Aorta (tissue), 5 donors: ENCODE data around the gene FHIT. TPM values are rescaled to one million over a fixed set of nuclear protein-coding genes. Genes with fewer than 3 reads are reported as not detected.

Source experiments
- ATAC-seq: fragments of 200-7000 bp; cut with Tn5 transposase; one replicate; pipeline ENCODE4 v1.9.1; 2022; ENCODE audit warnings: moderate library complexity; ENCODE audit not compliant: low FRiP score
- DNase-seq, 2 donors: peaks; one replicate each; pipeline ENCODE4 v3.0.0-alpha.2; 2020
- H3K27ac ChIP-seq, 2 donors: one replicate each; pipeline ENCODE4 v1.5.1; 2013; ENCODE audit warnings: low read length in 2 of 2, mild to moderate bottlenecking in 2 of 2, moderate library complexity in 2 of 2, control low read depth in 1 of 2, inconsistent platforms in 1 of 2, low read depth in 1 of 2
- H3K27me3 ChIP-seq, 2 donors: one replicate each; pipeline ENCODE4 v1.6.1; 2013; ENCODE audit warnings: control low read depth in 1 of 2, low read length in 1 of 2, mild to moderate bottlenecking in 1 of 2, moderate library complexity in 1 of 2; ENCODE audit not compliant: insufficient read depth in 2 of 2, control insufficient read depth in 1 of 2
- H3K36me3 ChIP-seq, 2 donors: one replicate each; pipeline ENCODE4 v1.6.1; 2013; ENCODE audit warnings: control low read depth in 1 of 2, low read length in 1 of 2, mild to moderate bottlenecking in 1 of 2; ENCODE audit not compliant: insufficient read depth in 2 of 2, control insufficient read depth in 1 of 2
- H3K4me1 ChIP-seq, 2 donors: one replicate each; pipeline ENCODE4 v1.6.1; 2013; ENCODE audit warnings: low read length in 2 of 2, control low read depth in 1 of 2, mild to moderate bottlenecking in 1 of 2, moderate library complexity in 1 of 2; ENCODE audit not compliant: insufficient read depth in 2 of 2, control insufficient read depth in 1 of 2
- H3K4me3 ChIP-seq, 2 donors: one replicate each; pipeline ENCODE4 v1.5.1; 2013; ENCODE audit warnings: low read length in 2 of 2, control low read depth in 1 of 2, mild to moderate bottlenecking in 1 of 2
- H3K9me3 ChIP-seq: one replicate; pipeline ENCODE4 v1.6.1; 2013; ENCODE audit warnings: mild to moderate bottlenecking, low read length; ENCODE audit not compliant: control insufficient read depth
- WGBS, 2 donors: extraction: QIAGEN DNeasy Blood & Tissue Kit; methylation state at CpG; one replicate each; pipeline ENCODE4 v1.1.7; 2013; 5-methylcytosine and 5-hydroxymethylcytosine counted together
- intact Hi-C, 2 donors: fragments of 100-400 bp; cut with DNase I; formaldehyde crosslinking; loops; one replicate each; pipeline versions ENCODE4 v1.14.2 to v1.15.0; 2022
- polyA plus RNA-seq, 2 donors: library from polyadenylated mRNA; stranded (reverse); fragments of 200-250 nt; gene quantifications; one replicate each; pipeline ENCODE4 v1.2.3, GENCODE V29; 2013
- total RNA-seq, 2 donors: library from RNA; stranded (reverse); fragmentation: NEBNext Ultra II Directional; extraction: Animal tissue kit (Norgen Biotek cat#: 25700); gene quantifications; one replicate each; pipeline ENCODE4 v1.2.1, GENCODE V29; 2021
- donor health status: healthy with polysubstance abuse.
- donor health status: Bipolar disorder and iron deficiency.
- donor health status: DM: no; HTN: no; CAD: no.
- donor health status: DM: no; HTN: no; CAD: no.
- donor health status: DM: yes; HTN: yes; CAD: no.

The FHIT gene
- total and polyA plus RNA-seq, 4 donors, result 1.1 to 9.2 (median 3.0) TPM

- 61 to 63% methylated on average over 11 of the region's 11 CpGs for WGBS, 2 donors
- no peaks in the 10 kb centered on the region for H3K27me3 ChIP-seq
- H3K27ac ChIP-seq, result no peak overlapping the region
- no peaks in the 10 kb centered on the region for H3K9me3 ChIP-seq
- ATAC-seq, result no peak
- H3K4me3 ChIP-seq, result no peak overlapping the region
- H3K36me3 ChIP-seq, result no peaks in the 10 kb centered on the region
- H3K4me1 ChIP-seq, result no peaks in the 10 kb centered on the region
- intact Hi-C loops, result no loop called here
- no peak for DNase-seq
Observed at GRCh38 chr3:60160822-60161748, 1090.2 kb downstream of the FHIT start.

DNA sequence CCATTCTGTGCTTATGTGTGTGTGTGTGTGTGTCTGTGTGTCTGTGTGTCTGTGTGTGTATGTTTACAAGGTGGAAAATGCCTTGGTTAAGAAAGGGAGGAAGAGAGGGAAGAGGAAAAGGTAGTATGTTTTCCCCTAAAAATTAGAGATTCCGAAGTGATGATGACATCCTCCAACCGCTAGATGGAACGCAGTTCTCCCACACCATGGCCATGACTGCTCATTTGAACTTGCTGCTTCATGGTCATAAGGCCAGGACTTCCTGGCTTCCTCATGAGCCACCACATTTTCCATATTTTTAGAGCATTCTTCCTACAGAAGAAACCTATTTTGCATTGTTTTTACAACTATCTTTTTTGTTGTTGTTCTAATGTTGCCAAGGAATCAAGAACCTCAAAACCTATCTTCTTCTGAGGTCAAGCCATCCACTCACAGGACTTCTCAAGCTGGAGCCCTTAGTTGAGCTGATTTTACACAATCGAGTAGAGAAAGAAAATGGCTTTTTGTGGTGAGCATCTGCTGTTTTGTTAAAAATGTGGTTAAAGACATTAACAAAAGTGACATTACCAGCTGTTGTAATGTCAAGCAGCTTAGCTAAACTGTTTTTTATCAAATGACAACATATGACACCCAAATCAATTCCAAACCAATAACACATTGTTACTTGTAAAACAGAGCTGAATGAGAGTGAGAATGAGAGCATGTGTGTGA is 1091.0 kb downstream of the FHIT start:
- 93 to 95% methylated on average over 4 of the region's 4 CpGs for WGBS, 2 donors
- H3K4me1 ChIP-seq, result no peaks in the 10 kb centered on the region
- DNase-seq (no peak), ATAC-seq (no peak)
- no peaks in the 10 kb centered on the region for H3K9me3 ChIP-seq
- no peak overlapping the region for H3K4me3 ChIP-seq
- H3K27ac ChIP-seq, result no peak overlapping the region
- H3K36me3 ChIP-seq, result no peaks in the 10 kb centered on the region
- intact Hi-C loops, result no loop called here
- H3K27me3 ChIP-seq, result no peaks in the 10 kb centered on the region

DNA sequence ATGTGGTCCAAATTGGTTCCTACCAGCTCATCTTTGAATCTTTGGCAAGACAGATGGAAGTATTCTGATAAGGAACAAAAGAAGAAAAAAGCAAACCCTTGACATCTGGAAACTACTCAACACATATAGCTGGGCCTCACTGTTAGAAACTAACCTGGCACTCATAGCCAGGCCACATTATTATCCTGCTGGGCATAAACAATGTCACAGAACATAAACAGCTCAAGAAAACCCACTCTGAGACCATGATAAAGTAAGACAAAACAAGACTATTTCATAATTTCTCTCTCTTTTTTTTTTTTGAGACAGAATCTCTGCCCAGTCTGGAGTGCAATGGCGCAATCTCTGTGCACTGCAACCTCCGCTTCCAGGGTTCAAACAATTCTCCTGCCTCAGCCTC is 1093.2 kb downstream of the FHIT start:
- Histone ChIP-seq H3K36me3 (no peaks in the 10 kb centered on the region), H3K4me3 (no peak overlapping the region), H3K27ac (no peak overlapping the region), H3K4me1 (no peaks in the 10 kb centered on the region), H3K27me3 (no peaks in the 10 kb centered on the region), H3K9me3 (no peaks in the 10 kb centered on the region)
- DNase-seq (no peak), ATAC-seq (no peak)
- WGBS, 2 donors, result 96 to 100% methylated on average over 2 of the region's 2 CpGs
- intact Hi-C loops, result no loop called here

DNA sequence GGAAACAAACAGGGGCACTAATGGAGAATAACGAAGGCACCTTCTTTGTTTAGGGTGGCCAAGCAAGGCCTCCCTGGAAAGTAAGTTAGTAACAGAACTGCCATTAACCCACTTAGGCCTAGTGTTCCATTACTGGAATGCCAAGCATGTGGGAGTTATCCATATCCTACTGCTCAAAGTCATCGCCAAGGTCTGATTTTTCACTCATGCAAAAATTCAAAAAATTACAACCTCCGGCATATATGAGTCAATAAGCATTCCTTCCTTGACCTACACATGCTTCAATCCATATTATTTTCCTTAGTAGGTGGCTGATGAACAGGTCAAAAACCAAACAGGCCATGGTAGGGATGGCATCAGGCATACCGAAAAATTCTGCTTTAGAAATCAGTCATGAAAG is 1097.2 kb downstream of the FHIT start:
- Histone ChIP-seq H3K9me3 (no peaks in the 10 kb centered on the region), H3K27ac (no peak overlapping the region), H3K36me3 (no peaks in the 10 kb centered on the region), H3K4me1 (no peaks in the 10 kb centered on the region), H3K27me3 (no peaks in the 10 kb centered on the region), H3K4me3 (no peak overlapping the region)
- ATAC-seq (no peak), DNase-seq (no peak)
- WGBS, 2 donors, result 89 to 90% methylated on average over 4 of the region's 4 CpGs
- intact Hi-C loops, result no loop called here

DNA sequence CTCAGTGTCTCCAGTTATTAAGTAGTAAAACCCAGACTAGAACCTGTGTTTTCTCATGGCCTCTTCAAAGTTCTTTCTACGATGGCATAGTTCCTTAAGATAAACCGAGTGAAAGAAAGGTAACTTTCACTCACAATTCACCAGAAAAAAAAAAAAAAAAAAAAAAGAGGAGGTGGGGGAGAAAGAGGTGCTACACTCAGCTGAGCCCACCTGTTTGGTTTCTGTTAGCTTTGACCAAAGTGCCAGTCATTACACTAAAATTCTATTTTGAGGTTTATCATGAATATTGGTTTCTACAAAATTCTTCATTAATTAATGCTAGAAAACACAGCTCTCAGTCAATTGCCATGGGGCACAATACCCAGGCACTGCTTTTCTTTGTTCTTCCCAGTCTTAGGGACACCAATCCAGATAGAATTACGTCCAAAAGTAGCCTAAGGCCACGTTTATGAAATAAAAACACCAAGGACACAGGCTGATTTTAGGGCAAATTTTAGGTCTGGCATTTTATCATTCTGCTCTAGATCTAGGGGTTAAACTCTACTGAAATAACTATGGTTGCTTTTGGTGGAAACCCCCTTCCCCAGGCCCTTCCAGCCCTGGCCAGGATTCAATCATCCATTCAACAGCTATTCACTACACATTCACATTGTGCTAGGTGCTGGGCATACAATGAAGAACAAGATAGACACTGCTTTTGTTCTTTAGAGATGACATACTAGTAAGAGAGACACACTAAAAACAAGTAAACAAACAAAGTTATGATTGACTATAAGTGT is 1097.8 kb downstream of the FHIT start:
- Histone ChIP-seq H3K4me3 (no peak overlapping the region), H3K27me3 (no peaks in the 10 kb centered on the region), H3K36me3 (no peaks in the 10 kb centered on the region), H3K4me1 (no peaks in the 10 kb centered on the region), H3K27ac (no peak overlapping the region), H3K9me3 (no peaks in the 10 kb centered on the region)
- intact Hi-C loops, result no loop called here
- 80 to 84% methylated on average over 4 of the region's 4 CpGs for WGBS, 2 donors
- ATAC-seq (no peak), DNase-seq (no peak)

GRCh38 chr3:60149501-60149900 is 1101.8 kb downstream of the FHIT start:
- H3K4me3 ChIP-seq, result no peak overlapping the region
- no peaks in the 10 kb centered on the region for H3K9me3 ChIP-seq
- DNase-seq (no peak), ATAC-seq (no peak)
- H3K4me1 ChIP-seq, result no peaks in the 10 kb centered on the region
- H3K27me3 ChIP-seq, result no peaks in the 10 kb centered on the region
- WGBS, 2 donors, result 92 to 96% methylated on average over 3 of the region's 3 CpGs
- H3K27ac ChIP-seq, result no peak overlapping the region
- intact Hi-C loops, result no loop called here
- H3K36me3 ChIP-seq, result no peaks in the 10 kb centered on the region

- Histone ChIP-seq H3K36me3 (no peaks in the 10 kb centered on the region), H3K27me3 (no peaks in the 10 kb centered on the region), H3K4me1 (no peaks in the 10 kb centered on the region), H3K9me3 (no peaks in the 10 kb centered on the region), H3K4me3 (no peak overlapping the region), H3K27ac (no peak overlapping the region)
- DNase-seq (no peak), ATAC-seq (no peak)
- intact Hi-C loops, result no loop called here
- 90 to 91% methylated on average over 15 of the region's 15 CpGs for WGBS, 2 donors
Observed at GRCh38 chr3:60147249-60147950, 1103.9 kb downstream of the FHIT start.

- H3K36me3 ChIP-seq, result no peaks in the 10 kb centered on the region
- no peaks in the 10 kb centered on the region for H3K4me1 ChIP-seq
- DNase-seq (no peak), ATAC-seq (no peak)
- H3K9me3 ChIP-seq, result no peaks in the 10 kb centered on the region
- no peak overlapping the region for H3K27ac ChIP-seq
- intact Hi-C loops, result no loop called here
- H3K4me3 ChIP-seq, result no peak overlapping the region
- whole genome bisulfite sequencing, 2 donors, result 43 to 63% methylated on average over 1 of the region's 1 CpG
- H3K27me3 ChIP-seq, result no peaks in the 10 kb centered on the region
Observed at GRCh38 chr3:60146121-60146520, 1105.1 kb downstream of the FHIT start.
